ENCODE measurements around the gene IQGAP1.

Gene IQGAP1

GRCh38 chr15:90432253-90432652 is 44.2 kb downstream of the IQGAP1 start:
- no peak overlapping the region for H3K9ac ChIP-seq (ENCODE audit: low read depth in 1 of 2, low read length in 2 of 2)
- no peak overlapping the region for H3K4me3 ChIP-seq (ENCODE audit: low read depth in 1 of 2, low read length in 2 of 2)
- H3K27ac ChIP-seq (ENCODE audit: low read depth, low read length): no peak overlapping the region
- no peaks in the 10 kb centered on the region for H3K9me3 ChIP-seq (ENCODE audit: control insufficient read depth in 1 of 2, low read length in 2 of 2)
- no peaks in the 10 kb centered on the region for H3K27me3 ChIP-seq (ENCODE audit: control insufficient read depth in 1 of 2, insufficient read depth in 2 of 2, low read length in 2 of 2)
- peaks cover 11 to 21% of the 10 kb centered on the region in 2 donors for H3K4me1 ChIP-seq (ENCODE audit: control insufficient read depth in 1 of 2, insufficient read depth in 2 of 2, low read length in 2 of 2)
- peaks cover 7 to 27% of the 10 kb centered on the region in 2 donors for H3K36me3 ChIP-seq (ENCODE audit: control insufficient read depth in 1 of 2, insufficient read depth in 2 of 2, low read length in 2 of 2)

GRCh38 chr15:90435652-90436337 is 47.8 kb downstream of the IQGAP1 start:
- Histone ChIP-seq H3K4me3 (ENCODE audit: low read depth in 1 of 2, low read length in 2 of 2) (no peak overlapping the region), H3K9me3 (ENCODE audit: control insufficient read depth in 1 of 2, low read length in 2 of 2) (no peaks in the 10 kb centered on the region), H3K4me1 (ENCODE audit: control insufficient read depth in 1 of 2, insufficient read depth in 2 of 2, low read length in 2 of 2) (peaks cover 16 to 24% of the 10 kb centered on the region in 2 donors), H3K27me3 (ENCODE audit: control insufficient read depth in 1 of 2, insufficient read depth in 2 of 2, low read length in 2 of 2) (no peaks in the 10 kb centered on the region), H3K27ac (ENCODE audit: low read depth, low read length) (no peak overlapping the region), H3K9ac (ENCODE audit: low read depth in 1 of 2, low read length in 2 of 2) (no peak overlapping the region), H3K36me3 (ENCODE audit: control insufficient read depth in 1 of 2, insufficient read depth in 2 of 2, low read length in 2 of 2) (peaks cover 4 to 23% of the 10 kb centered on the region in 2 donors)

DNA sequence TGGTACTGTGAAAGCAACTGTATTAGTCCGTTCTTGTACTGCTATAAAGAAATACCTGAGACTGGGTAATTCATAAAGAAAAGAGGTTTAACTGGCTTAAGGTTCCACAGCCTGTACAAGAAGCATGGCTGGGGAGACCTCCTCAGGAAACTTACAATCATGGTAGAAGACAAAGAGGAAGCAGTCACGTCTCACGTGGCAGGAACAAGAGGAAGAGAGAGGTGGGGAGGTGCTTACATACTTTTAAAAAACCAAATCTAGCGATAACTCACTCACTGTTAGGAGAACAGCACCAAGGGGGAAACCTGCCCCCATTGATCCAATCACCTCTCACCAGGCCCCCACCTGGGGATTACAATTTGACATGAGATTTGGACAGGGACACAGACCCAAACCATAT is 48.9 kb downstream of the IQGAP1 start:
- H3K27me3 ChIP-seq (ENCODE audit: control insufficient read depth in 1 of 2, insufficient read depth in 2 of 2, low read length in 2 of 2): no peaks in the 10 kb centered on the region
- no peak overlapping the region for H3K9ac ChIP-seq (ENCODE audit: low read depth in 1 of 2, low read length in 2 of 2)
- peaks cover 4 to 28% of the 10 kb centered on the region in 2 donors for H3K36me3 ChIP-seq (ENCODE audit: control insufficient read depth in 1 of 2, insufficient read depth in 2 of 2, low read length in 2 of 2)
- H3K4me1 ChIP-seq (ENCODE audit: control insufficient read depth in 1 of 2, insufficient read depth in 2 of 2, low read length in 2 of 2): peaks cover 16 to 27% of the 10 kb centered on the region in 2 donors
- H3K27ac ChIP-seq (ENCODE audit: low read depth, low read length): no peak overlapping the region
- no peaks in the 10 kb centered on the region for H3K9me3 ChIP-seq (ENCODE audit: control insufficient read depth in 1 of 2, low read length in 2 of 2)
- no peak overlapping the region for H3K4me3 ChIP-seq (ENCODE audit: low read depth in 1 of 2, low read length in 2 of 2)

DNA sequence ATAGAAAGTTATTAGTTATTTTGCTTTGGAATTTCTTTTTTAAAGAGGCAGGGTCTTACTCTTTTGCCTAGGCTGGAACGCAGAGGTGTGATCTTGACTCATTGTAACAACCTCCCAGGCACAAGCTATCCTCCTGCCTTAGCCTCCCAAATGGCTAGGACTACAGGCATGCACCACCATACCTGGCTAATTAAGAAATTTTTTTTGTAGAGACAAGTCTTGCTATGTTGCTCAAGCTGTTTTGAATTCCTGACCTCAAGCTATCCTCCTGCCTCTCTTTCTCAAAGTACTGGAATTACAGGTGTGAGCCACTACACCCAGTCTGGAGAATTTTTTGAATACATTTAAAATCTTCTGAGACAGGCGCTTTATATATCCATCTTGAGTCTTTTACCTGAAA is 49.5 kb downstream of the IQGAP1 start:
- Histone ChIP-seq H3K27ac (ENCODE audit: low read depth, low read length) (no peak overlapping the region), H3K27me3 (ENCODE audit: control insufficient read depth in 1 of 2, insufficient read depth in 2 of 2, low read length in 2 of 2) (no peaks in the 10 kb centered on the region), H3K36me3 (ENCODE audit: control insufficient read depth in 1 of 2, insufficient read depth in 2 of 2, low read length in 2 of 2) (peaks cover 4 to 33% of the 10 kb centered on the region in 2 donors), H3K4me1 (ENCODE audit: control insufficient read depth in 1 of 2, insufficient read depth in 2 of 2, low read length in 2 of 2) (peaks cover 16 to 27% of the 10 kb centered on the region in 2 donors), H3K9ac (ENCODE audit: low read depth in 1 of 2, low read length in 2 of 2) (no peak overlapping the region), H3K9me3 (ENCODE audit: control insufficient read depth in 1 of 2, low read length in 2 of 2) (no peaks in the 10 kb centered on the region), H3K4me3 (ENCODE audit: low read depth in 1 of 2, low read length in 2 of 2) (no peak overlapping the region)

DNA sequence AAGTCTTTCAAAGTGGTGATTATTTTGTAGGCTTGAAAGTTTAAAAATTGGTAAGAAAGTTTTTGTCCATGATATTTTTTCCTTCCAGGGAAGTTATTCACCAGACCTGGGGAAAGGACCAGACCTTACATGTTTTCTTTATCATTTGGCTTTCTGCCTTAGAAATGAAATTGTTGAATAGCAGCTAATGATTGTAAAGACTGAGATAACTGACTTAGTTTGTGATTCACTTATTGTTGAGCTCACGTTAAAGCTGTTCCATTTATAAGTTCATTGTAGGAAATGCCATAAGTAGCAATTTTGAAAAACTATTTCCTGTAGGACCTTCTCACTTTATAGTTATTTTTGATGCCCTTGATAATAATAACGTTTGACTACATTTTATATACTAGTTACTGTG is 51.9 kb downstream of the IQGAP1 start:
- no peak overlapping the region for H3K4me3 ChIP-seq (ENCODE audit: low read depth in 1 of 2, low read length in 2 of 2)
- no peaks in the 10 kb centered on the region for H3K9me3 ChIP-seq (ENCODE audit: control insufficient read depth in 1 of 2, low read length in 2 of 2)
- H3K4me1 ChIP-seq (ENCODE audit: control insufficient read depth in 1 of 2, insufficient read depth in 2 of 2, low read length in 2 of 2): peaks cover 16 to 27% of the 10 kb centered on the region in 2 donors
- no peak overlapping the region for H3K9ac ChIP-seq (ENCODE audit: low read depth in 1 of 2, low read length in 2 of 2)
- H3K36me3 ChIP-seq (ENCODE audit: control insufficient read depth in 1 of 2, insufficient read depth in 2 of 2, low read length in 2 of 2): peaks cover 6 to 38% of the 10 kb centered on the region in 2 donors
- H3K27me3 ChIP-seq (ENCODE audit: control insufficient read depth in 1 of 2, insufficient read depth in 2 of 2, low read length in 2 of 2): no peaks in the 10 kb centered on the region
- no peak overlapping the region for H3K27ac ChIP-seq (ENCODE audit: low read depth, low read length)

GRCh38 chr15:90441027-90441426 is 53.0 kb downstream of the IQGAP1 start:
- Histone ChIP-seq H3K4me1 (ENCODE audit: control insufficient read depth in 1 of 2, insufficient read depth in 2 of 2, low read length in 2 of 2) (peaks cover 11 to 18% of the 10 kb centered on the region in 2 donors), H3K4me3 (ENCODE audit: low read depth in 1 of 2, low read length in 2 of 2) (no peak overlapping the region), H3K27ac (ENCODE audit: low read depth, low read length) (no peak overlapping the region), H3K9me3 (ENCODE audit: control insufficient read depth in 1 of 2, low read length in 2 of 2) (no peaks in the 10 kb centered on the region), H3K9ac (ENCODE audit: low read depth in 1 of 2, low read length in 2 of 2) (no peak overlapping the region), H3K36me3 (ENCODE audit: control insufficient read depth in 1 of 2, insufficient read depth in 2 of 2, low read length in 2 of 2) (peaks cover 11 to 42% of the 10 kb centered on the region in 2 donors), H3K27me3 (ENCODE audit: control insufficient read depth in 1 of 2, insufficient read depth in 2 of 2, low read length in 2 of 2) (no peaks in the 10 kb centered on the region)

DNA sequence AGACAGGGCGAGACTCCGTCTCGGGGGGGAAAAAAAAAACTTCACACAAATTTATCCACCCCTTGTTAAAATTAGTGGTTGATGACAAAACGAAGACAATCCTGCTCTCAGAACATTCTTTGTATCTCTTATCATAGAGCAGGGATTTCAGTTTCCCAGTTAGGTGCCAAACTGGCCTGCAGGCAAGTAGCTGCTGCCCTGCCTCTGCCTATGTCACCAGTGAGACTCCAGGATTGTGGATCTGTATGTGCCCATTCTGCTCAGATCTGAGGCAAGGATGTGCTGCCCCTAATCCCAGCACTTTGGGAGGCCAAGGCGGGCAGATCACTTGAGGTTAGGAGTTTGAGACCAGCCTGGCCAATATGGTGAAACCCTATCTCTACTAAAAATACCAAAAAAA is 54.4 kb downstream of the IQGAP1 start:
- no peak overlapping the region for H3K9ac ChIP-seq (ENCODE audit: low read depth in 1 of 2, low read length in 2 of 2)
- H3K27me3 ChIP-seq (ENCODE audit: control insufficient read depth in 1 of 2, insufficient read depth in 2 of 2, low read length in 2 of 2): no peaks in the 10 kb centered on the region
- peaks cover 11 to 44% of the 10 kb centered on the region in 2 donors for H3K36me3 ChIP-seq (ENCODE audit: control insufficient read depth in 1 of 2, insufficient read depth in 2 of 2, low read length in 2 of 2)
- peaks cover 5 to 10% of the 10 kb centered on the region in 2 donors for H3K4me1 ChIP-seq (ENCODE audit: control insufficient read depth in 1 of 2, insufficient read depth in 2 of 2, low read length in 2 of 2)
- H3K9me3 ChIP-seq (ENCODE audit: control insufficient read depth in 1 of 2, low read length in 2 of 2): no peaks in the 10 kb centered on the region
- H3K27ac ChIP-seq (ENCODE audit: low read depth, low read length): no peak overlapping the region
- H3K4me3 ChIP-seq (ENCODE audit: low read depth in 1 of 2, low read length in 2 of 2): no peak overlapping the region

GRCh38 chr15:90449206-90449735 is 61.2 kb downstream of the IQGAP1 start:
- Histone ChIP-seq H3K9me3 (ENCODE audit: control insufficient read depth in 1 of 2, low read length in 2 of 2) (no peaks in the 10 kb centered on the region), H3K27ac (ENCODE audit: low read depth, low read length) (no peak overlapping the region), H3K4me3 (ENCODE audit: low read depth in 1 of 2, low read length in 2 of 2) (no peak overlapping the region), H3K36me3 (ENCODE audit: control insufficient read depth in 1 of 2, insufficient read depth in 2 of 2, low read length in 2 of 2) (peaks cover 46 to 71% of the 10 kb centered on the region in 2 donors), H3K4me1 (ENCODE audit: control insufficient read depth in 1 of 2, insufficient read depth in 2 of 2, low read length in 2 of 2) (no peaks in the 10 kb centered on the region), H3K27me3 (ENCODE audit: control insufficient read depth in 1 of 2, insufficient read depth in 2 of 2, low read length in 2 of 2) (no peaks in the 10 kb centered on the region), H3K9ac (ENCODE audit: low read depth in 1 of 2, low read length in 2 of 2) (no peak overlapping the region)

GRCh38 chr15:90451053-90451850 is 63.2 kb downstream of the IQGAP1 start:
- no peaks in the 10 kb centered on the region for H3K4me1 ChIP-seq (ENCODE audit: control insufficient read depth in 1 of 2, insufficient read depth in 2 of 2, low read length in 2 of 2)
- H3K27me3 ChIP-seq (ENCODE audit: control insufficient read depth in 1 of 2, insufficient read depth in 2 of 2, low read length in 2 of 2): no peaks in the 10 kb centered on the region
- H3K27ac ChIP-seq (ENCODE audit: low read depth, low read length): no peak overlapping the region
- no peak overlapping the region for H3K9ac ChIP-seq (ENCODE audit: low read depth in 1 of 2, low read length in 2 of 2)
- peaks cover 50 to 80% of the 10 kb centered on the region in 2 donors for H3K36me3 ChIP-seq (ENCODE audit: control insufficient read depth in 1 of 2, insufficient read depth in 2 of 2, low read length in 2 of 2)
- H3K9me3 ChIP-seq (ENCODE audit: control insufficient read depth in 1 of 2, low read length in 2 of 2): no peaks in the 10 kb centered on the region
- no peak overlapping the region for H3K4me3 ChIP-seq (ENCODE audit: low read depth in 1 of 2, low read length in 2 of 2)

DNA sequence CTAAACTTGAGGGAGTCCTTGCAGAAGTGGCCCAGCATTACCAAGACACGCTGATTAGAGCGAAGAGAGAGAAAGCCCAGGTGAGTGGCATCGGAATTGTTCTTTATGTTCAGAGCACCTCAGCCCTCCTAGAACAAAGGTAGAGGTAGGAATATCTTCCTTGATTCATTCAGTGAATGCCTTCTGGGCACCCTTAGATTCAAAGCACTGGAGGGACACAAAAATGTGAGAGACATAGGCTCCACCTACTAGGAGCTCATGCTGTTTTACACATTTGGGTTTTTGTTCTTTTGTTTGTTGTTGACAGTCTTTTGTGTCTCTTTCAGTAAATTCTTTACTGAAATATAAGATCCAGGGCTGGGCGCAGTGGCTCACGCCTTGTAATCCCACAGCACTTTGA is 68.2 kb downstream of the IQGAP1 start:
- Histone ChIP-seq H3K4me1 (ENCODE audit: control insufficient read depth in 1 of 2, insufficient read depth in 2 of 2, low read length in 2 of 2) (no peaks in the 10 kb centered on the region), H3K27ac (ENCODE audit: low read depth, low read length) (no peak overlapping the region), H3K36me3 (ENCODE audit: control insufficient read depth in 1 of 2, insufficient read depth in 2 of 2, low read length in 2 of 2) (peaks cover 59 to 85% of the 10 kb centered on the region in 2 donors), H3K4me3 (ENCODE audit: low read depth in 1 of 2, low read length in 2 of 2) (no peak overlapping the region), H3K9ac (ENCODE audit: low read depth in 1 of 2, low read length in 2 of 2) (no peak overlapping the region), H3K27me3 (ENCODE audit: control insufficient read depth in 1 of 2, insufficient read depth in 2 of 2, low read length in 2 of 2) (no peaks in the 10 kb centered on the region), H3K9me3 (ENCODE audit: control insufficient read depth in 1 of 2, low read length in 2 of 2) (no peaks in the 10 kb centered on the region)
